Glomerular visceral epithelial cell (primary cell): ENCODE results near the gene PPRC1.

Experiments used
- DNase-seq: peaks from one replicate; pipeline ENCODE4 v3.0.0-alpha.2; 2016; ENCODE audit errors: extremely low spot score

The PPRC1 gene, protein sequence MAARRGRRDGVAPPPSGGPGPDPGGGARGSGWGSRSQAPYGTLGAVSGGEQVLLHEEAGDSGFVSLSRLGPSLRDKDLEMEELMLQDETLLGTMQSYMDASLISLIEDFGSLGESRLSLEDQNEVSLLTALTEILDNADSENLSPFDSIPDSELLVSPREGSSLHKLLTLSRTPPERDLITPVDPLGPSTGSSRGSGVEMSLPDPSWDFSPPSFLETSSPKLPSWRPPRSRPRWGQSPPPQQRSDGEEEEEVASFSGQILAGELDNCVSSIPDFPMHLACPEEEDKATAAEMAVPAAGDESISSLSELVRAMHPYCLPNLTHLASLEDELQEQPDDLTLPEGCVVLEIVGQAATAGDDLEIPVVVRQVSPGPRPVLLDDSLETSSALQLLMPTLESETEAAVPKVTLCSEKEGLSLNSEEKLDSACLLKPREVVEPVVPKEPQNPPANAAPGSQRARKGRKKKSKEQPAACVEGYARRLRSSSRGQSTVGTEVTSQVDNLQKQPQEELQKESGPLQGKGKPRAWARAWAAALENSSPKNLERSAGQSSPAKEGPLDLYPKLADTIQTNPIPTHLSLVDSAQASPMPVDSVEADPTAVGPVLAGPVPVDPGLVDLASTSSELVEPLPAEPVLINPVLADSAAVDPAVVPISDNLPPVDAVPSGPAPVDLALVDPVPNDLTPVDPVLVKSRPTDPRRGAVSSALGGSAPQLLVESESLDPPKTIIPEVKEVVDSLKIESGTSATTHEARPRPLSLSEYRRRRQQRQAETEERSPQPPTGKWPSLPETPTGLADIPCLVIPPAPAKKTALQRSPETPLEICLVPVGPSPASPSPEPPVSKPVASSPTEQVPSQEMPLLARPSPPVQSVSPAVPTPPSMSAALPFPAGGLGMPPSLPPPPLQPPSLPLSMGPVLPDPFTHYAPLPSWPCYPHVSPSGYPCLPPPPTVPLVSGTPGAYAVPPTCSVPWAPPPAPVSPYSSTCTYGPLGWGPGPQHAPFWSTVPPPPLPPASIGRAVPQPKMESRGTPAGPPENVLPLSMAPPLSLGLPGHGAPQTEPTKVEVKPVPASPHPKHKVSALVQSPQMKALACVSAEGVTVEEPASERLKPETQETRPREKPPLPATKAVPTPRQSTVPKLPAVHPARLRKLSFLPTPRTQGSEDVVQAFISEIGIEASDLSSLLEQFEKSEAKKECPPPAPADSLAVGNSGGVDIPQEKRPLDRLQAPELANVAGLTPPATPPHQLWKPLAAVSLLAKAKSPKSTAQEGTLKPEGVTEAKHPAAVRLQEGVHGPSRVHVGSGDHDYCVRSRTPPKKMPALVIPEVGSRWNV (N-terminal part only)

DNA sequence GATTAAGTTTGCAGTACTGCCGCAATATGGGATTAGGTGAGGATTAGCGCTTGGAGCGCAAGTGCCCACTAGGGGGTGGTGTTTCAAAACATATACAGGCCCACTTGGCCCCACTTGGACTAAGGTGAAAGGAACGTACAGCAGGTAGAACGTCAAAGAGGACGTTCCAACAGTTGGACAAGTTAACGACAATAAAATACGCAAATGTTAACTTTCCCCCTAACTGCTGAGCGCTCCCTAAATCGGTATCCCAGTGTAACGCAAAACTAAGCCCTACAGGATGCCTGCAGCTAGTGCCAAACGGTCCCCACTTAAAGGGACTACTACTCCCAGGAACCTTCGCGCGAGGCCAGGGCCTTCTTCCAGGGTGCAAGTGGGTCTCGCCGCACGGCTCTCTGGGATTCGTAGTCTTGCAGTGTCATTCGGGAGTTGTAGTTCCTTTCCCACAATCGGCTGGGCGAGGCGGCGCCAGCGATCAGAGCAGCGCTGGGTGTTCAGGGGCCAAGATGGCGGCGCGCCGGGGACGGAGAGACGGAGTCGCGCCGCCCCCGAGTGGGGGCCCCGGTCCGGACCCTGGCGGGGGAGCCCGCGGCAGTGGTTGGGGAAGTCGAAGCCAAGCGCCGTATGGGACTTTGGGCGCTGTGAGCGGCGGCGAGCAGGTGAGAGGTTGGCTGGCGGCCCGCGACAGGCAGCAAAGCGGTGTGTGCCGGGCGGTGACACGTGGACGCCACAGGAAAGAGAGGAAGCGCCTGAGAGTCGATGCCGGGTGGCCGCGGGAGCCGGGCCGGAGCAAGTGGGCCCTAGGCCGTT lies at the start of gene PPRC1:
PPRC1 (plus strand) TSS at position 478 of the 810 bp plus-strand sequence; CDS start at position 507, 29 bp downstream.
- DNase-seq, result peak; percentile 99

DNA sequence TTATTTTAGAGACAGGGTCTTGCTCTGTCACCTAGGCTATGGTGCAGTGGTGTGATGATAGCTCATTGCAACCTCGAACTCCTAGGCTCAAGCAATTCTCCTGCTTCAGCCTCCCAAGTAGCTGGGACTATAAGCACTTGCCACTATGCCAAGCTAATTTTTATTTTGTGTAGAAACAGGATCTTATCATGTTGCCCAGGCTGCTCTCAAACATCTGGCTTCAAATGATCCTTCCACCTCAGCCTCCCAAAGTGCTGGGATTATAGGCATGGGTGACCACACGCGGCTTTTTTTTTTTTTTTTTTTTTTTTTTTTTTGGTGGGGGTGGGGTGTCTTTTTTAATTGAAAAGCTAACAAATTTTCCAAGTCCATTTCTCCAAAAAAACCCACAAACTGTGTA lies 49.3 kb upstream of the PPRC1 start:
- DNase-seq, result no peak

DNA sequence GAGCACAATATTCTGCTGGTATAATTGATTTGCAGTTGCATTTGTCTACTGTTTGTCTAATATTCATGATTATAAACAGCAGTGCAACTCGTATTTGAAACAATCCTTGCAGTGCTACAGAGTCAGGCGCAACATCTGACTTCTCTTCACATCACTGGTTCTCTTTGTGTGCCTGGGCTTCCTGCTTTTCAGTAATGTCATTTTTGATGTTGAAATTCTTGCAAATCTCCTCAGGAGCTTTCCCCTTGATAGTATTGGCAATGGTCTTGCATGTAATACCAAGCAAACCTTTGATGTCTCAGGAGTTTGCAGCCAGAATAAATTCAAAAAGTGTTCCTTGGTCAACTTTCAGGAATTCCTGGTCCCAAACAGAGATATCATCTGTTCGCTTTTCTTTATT lies 47.5 kb upstream of the PPRC1 start:
- DNase-seq, result peak; percentile 28

DNA sequence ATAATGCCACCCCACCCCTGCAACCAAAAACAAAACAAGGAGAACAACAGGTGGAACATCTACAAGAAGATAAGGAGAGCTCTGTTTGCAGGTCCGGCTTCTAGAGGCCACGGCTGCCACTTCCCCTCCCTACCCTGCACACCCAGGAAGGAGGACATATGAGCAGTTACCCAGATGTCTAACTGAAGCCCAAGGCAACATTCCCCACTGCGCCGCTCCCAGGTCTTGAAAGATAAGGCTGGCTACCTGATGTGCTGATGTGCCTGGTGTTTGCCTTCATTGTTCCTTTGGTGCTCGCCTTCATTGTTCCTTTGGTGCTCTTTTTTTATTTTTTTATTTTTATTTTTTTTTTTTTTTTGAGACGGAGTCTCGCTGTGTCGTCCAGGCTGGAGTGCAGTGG lies 46.6 kb upstream of the PPRC1 start:
- no peak for DNase-seq

DNA sequence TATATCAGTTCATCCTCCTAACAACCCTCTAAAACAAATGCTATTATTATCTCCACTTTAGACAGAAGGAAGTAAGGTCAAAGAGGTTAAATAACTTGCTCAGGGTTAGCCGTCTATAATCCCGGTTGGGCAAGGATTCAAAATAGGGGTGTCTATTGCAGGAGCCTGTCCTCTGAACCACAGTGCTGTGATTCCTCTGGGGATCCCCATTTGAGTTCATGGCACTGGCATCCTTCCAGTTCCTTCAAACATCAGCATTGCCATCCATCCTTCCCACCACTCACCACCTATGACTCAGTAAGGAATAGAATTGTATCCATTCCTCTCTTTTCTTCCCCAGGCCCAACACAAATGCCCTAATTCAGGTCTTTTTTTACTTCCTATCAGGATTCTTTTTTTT lies 42.1 kb upstream of the PPRC1 start:
- DNase-seq, result peak; percentile 60

DNA sequence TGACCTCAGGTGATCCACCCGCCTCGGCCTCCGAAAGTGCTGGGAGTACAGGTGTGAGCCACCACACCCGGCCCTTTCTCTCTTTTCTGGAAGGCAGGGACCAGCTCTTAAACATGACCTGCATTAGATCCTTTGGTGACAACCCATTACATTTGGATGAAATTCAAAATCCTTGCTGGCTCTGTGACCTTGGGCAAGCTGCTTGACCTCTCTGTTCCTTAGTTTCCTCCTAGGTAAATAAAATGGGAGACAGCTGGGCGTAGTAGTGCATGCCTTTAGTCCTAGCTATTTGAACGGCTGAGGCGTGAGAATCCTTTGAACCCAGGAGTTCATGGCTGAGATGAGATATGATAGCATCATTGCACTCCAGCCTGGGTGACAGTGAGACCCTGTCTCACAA lies 36.4 kb upstream of the PPRC1 start:
- DNase-seq, result no peak

DNA sequence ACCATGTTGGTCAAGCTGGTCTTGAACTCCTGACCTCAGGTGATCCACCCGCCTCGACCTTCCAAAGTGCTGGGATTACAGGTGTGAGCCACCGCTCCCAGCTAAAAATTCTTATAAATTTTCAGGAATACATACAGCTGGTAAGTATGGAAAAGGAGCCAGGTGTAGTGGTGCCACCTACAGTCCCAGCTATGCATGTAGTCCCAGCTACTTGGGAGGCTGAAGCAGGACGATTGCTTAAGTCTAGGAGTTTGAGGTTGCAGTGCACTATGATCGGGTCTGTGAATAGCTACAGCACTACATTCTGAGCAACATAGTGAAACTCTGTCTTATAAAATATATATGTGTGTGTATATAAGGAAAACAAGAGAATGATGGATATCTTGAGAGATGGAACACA lies 31.7 kb upstream of the PPRC1 start:
- no peak for DNase-seq

DNA sequence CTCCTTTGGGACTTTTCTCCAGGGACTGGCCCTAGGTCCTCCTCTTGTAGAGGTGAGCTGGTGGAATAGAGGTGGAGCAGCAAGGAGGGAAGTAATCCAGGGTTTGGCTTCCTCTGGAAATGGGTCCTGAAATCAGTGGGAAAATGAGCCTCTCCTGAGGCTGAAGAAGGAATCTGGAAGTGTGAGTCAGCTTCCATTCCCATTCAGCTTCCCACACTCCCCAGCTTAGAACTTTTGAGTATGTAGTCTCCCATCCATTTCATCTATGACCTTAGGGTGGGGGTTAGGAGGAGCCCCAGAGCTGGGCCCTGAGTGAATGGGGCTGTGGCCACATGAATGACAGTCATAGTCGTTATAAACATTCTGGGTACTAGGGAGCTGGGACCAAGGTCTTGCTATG lies 30.4 kb upstream of the PPRC1 start:
- no peak for DNase-seq

DNA sequence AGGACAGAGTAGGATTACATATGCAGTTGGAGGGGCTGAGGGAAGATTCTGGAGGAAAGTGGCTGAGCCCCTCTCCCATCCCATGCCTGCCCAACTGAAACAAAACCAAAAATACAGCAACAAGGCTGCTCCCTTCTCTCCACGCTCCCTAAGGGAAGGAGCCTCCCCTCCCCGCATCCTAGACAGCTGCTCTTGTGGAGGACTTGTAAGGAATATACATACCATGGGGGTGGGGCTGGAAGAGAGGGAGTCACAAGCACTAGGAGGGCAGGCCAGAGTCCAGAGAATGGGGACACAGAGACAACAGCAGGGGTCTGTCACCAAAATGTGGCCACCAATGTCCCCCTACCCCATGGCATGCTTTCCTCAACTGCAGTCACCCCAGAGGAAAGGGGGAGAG lies 25.8 kb upstream of the PPRC1 start:
- DNase-seq, result no peak

DNA sequence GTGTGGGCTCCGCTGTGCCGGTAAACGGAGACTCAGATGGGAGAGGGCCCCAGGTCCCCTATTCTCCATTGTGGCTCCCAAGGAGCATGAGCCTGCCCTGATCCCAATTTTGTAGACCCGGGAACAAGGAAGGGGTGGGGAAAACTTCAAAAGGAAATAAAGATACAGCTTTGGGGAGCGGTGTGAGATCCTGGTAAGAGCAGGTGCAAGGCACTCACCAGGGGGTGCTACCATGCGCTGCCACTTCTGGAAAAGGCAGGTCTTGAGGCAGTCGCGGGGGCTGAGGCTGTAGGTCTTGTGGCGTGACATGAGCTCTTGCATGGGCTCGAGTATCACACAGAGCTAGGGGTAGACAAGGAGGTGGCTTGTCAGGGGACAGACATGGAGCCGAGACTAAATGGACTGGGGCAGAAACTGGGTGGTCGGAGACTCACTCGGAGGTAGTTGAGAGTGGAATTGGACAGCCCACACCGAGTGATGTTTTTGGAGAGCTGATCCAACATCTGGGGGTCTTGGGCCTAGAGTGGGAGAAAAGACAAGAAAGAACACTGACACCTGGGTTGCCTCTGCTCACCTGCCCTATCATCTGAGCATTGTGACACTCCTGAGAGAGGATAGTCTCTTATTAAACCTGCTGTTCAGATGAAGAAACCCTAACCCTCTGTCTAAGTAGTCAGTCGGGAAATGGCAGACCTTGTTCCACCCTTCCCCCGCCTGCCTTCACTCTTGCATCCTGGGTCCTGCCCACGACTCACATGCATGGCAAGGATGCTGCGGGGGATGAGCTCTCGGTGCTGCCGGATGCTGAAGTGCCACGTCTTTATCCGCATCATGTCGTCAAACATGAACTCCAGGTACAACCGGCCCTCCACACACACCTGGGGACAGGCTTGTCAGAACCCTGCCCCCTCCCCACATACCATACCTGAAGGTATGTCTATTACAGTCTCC lies 23.4 kb upstream of the PPRC1 start:
- no peak for DNase-seq

DNA sequence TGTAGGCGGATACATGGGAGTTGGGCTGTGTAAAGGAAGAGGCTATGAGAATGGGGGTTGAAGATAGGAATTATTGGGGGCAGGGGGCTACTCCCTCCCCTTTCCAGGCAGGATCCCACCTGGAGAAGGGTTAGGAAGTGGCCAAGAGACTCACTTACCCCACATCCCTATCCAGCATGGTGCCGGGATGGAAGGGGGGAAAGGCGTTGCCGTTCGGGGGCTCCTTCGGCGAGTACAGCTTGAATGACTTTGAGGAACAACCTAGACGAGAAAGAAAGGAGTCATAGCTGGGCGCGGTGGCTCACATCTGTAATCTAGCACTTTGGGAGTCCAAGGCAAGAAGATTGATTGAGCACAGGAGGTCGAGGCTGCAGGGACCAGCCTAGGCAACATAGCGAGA lies 21.6 kb upstream of the PPRC1 start:
- DNase-seq, result no peak

DNA sequence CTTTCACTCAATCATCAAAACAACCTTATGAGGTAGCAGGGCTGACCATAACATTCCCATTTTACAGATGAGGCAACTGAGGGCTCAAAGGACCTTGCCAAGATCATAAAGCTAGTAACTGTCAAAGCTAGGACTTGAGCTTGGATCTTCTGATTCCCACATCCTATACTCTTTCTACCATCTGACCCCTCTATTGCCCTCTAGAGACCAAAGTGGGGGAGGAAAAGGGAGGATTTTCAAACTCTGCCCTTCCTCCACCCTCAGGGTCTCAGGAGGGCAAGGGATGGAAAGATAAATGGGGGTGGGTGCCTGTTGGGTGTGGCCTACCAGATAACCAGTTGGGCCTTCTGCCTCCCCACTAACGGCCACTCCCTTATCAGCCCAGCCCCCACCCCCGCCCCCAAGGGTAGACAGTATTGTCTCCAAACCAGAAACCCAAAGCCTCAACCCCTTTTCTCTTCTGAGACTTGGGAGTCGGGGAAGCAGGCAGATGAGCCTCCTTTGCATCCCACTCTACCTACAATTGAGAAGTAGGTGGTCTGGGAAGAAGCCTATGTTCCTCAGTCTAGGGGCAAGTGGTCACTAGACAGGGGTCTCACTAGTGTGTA lies 20.5 kb upstream of the PPRC1 start:
- DNase-seq, result no peak

DNA sequence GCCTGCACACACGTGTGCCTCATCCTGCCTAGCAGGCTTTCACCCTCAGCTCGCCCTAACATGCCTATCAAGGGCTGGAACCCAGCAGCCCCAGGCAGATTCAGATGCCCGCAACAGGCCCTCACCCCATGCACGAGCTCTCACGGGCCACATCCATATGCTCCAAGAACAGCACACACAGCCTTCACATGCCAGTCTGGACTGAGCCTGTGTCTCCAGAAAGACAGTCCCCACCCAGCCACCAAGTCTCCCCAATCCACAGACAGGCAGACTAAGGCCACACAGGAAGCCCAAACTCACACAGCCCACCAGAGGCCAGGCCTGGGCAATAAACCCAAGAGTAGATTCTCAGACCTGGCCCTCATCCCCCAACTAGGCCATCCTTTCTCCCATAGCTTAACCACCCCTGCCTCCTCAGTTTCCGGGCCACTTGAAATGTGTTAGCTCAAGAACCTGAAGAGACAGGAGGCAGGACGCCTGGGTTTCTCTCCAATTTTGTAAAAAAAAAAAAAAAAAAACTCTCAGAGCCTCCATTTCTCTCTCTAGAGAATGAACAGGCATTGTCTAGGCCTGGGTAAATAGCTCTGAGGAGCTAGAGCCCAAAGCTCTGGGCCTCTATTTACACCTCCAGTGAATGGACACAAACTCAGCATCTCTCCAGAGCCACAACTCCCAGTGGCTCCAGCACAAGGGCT lies 19.4 kb upstream of the PPRC1 start:
- no peak for DNase-seq

DNA sequence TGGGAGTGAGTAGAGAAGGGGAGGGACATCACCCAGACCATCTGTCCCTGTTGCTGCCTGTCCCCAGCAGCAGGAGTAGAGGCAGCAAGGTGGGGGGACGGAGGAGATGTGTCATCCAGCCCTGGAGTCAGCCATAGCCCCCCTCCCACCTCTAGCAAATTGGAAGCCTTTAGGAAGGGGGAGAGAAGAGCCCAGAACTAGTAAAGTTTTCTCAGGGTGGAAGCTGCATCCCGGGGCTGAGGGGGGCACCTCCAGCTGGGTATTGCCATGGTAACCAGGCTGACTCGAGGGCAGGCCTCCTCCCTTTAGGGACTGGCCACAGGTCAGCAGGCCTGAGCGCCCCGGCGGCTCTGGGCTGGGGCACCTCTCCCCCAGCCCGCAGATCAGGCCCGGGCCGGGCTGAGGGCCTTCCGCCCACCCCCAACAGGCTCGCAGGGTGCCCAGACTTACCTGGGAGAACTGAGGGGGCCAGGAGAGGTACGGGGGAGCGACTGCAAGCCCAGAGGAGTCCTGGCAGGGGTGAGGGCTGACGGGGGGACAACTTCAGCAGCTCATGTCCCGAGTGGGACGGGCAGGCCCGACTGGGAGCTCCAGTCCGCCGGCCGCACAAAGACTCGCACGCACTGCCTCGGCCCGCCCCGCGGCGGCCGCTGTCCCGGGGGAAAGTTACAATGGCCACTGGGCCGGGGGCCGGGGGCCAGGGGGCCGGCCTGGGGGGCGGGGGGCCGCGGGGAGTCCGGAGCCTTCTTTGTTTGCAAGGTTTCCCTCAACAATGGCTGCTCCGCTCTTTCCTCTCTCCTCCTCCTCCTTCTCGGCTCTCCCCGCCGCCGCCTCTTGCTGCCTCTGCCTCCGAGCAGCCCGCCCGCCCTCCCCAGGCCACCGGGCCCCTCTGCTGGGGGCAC lies 18.6 kb upstream of the PPRC1 start:
- peak; percentile 36 for DNase-seq

DNA sequence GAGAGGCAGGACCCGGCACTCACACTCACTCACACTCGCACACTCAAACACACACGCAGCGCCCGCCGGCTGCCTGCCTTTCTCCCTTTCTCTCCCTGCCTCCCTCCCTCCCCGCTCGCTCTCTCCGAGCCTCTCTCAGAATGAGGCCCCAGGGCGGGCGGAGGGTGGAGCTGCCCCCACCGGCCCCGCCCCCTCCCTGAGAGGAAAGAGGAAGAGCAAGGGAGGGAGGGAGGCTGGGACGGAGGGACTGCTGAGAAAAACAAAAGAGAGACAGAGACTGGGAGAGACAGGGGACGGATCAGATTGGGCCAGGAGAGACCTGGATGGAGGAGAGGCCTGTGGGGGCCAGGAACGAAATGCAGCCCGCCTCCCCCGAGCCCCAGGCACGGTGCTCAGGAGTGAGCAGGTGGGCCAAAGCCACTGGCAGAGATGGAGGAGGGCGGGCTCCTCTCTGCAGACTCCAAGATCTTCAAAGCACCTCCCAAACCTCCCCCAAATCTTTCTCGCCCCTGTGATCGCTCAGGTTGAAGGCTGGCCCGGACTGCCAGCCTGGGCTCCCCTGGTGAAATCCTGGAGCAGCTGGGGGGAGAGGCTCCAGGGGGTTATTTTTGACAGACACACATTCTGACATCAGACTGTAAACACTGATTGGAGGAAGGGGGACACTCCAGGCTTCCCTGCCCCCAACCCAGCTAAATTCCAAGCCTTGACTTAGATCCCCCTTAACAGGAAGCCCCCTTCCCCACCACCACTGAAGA lies 17.8 kb upstream of the PPRC1 start:
- DNase-seq, result peak; percentile 86

DNA sequence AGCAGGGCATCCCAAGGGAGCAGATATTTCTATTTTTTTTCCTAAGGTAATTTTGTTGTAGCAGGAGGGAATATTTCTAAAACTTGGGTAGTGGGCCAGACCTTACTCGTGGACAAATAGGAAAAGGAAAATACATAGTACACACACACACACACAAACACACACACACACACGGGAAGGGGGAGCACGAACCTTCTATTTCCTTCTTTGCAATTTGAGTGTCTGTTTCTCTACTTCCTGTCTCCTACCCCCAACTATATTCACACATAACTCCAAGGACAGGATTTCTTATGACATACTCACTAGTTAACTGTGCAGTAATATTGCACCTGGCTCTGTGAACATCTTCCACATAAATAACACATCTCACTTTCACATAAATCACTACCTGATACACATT lies 17.1 kb upstream of the PPRC1 start:
- DNase-seq, result no peak

DNA sequence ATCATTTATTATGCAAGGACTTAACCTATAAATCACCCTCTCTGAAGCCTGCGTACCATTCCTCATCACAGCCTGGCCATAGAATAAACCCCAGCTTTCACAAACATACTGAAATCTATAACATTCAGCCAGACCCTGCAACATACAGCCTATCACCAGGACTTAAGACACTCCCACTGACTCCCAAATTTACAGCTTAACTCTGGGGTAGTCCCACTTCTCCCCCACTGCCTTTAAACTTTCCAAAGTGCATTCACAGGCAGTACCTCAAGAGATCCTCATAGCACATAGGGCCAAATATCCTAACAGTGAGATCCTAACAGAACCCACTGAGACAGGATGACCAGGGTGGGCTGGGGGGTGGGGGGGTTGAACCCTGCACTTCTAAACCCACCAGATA lies 16.2 kb upstream of the PPRC1 start:
- no peak for DNase-seq
